Smooth muscle cell (in vitro differentiated cells): ENCODE results near the gene FAM227B. TPM values are rescaled to one million over a fixed set of nuclear protein-coding genes. Genes with fewer than 3 reads are reported as not detected.

Source experiments
- DNase-seq: peaks from one replicate; lab custom pipeline; 2025; ENCODE audit not compliant: unreplicated experiment; lab: John Stamatoyannopoulos, UW
- H2AFZ ChIP-seq: fragments of 200-600 bp; sonication (generic); 2 replicates; pipeline ENCODE4 v1.6.0; 2016; ENCODE audit warnings: antibody characterized with exemption, low read depth, mild to moderate bottlenecking
- H3F3A ChIP-seq: fragments of 200-600 bp; sonication (generic); 2 replicates; pipeline ENCODE4 v1.6.0; 2017; ENCODE audit warnings: antibody characterized with exemption, low read depth
- H3K27ac ChIP-seq: fragments of 200-600 bp; sonication (generic); 2 replicates; pipeline ENCODE4 v1.5.1; 2016; ENCODE audit warnings: low read depth, mild to moderate bottlenecking
- H3K27me3 ChIP-seq: fragments of 200-600 bp; sonication (generic); 2 replicates; pipeline ENCODE4 v1.6.1; 2016; ENCODE audit warnings: low read depth, mild to moderate bottlenecking
- H3K36me3 ChIP-seq: fragments of 200-600 bp; sonication (generic); 2 replicates; pipeline ENCODE4 v1.5.1; 2016; ENCODE audit warnings: low read depth
- H3K4me1 ChIP-seq: fragments of 200-600 bp; sonication (generic); 2 replicates; pipeline ENCODE4 v1.5.1; 2016; ENCODE audit warnings: low read depth
- H3K4me2 ChIP-seq: fragments of 200-600 bp; sonication (generic); 2 replicates; pipeline ENCODE4 v1.6.0; 2016; ENCODE audit warnings: mild to moderate bottlenecking
- H3K4me3 ChIP-seq: fragments of 200-600 bp; sonication (generic); 2 replicates; pipeline ENCODE4 v1.5.1; 2016; ENCODE audit warnings: mild to moderate bottlenecking
- H3K79me2 ChIP-seq: fragments of 200-600 bp; sonication (generic); 2 replicates; pipeline ENCODE4 v1.6.0; 2016; ENCODE audit warnings: low read depth, mild to moderate bottlenecking
- H3K9ac ChIP-seq: fragments of 200-600 bp; sonication (generic); 2 replicates; pipeline ENCODE4 v1.6.0; 2016; ENCODE audit warnings: low read depth
- H3K9me3 ChIP-seq: fragments of 200-600 bp; sonication (generic); replicated peaks from 2 replicates; pipeline ENCODE4 v1.5.1; 2016; ENCODE audit warnings: low read depth
- H4K20me1 ChIP-seq: fragments of 200-600 bp; sonication (generic); 2 replicates; pipeline ENCODE4 v1.6.0; 2016; ENCODE audit warnings: low read depth
- CTCF ChIP-seq: fragments of 200-600 bp; sonication (generic); IDR thresholded peaks from 2 replicates; pipeline ENCODE4 v1.5.1; 2017; ENCODE audit warnings: borderline replicate concordance, mild to moderate bottlenecking, antibody characterized with exemption; ENCODE audit not compliant: insufficient read depth, poor library complexity, severe bottlenecking
- WGBS: methylation state at CpG from one replicate; pipeline ENCODE4 v1.1.7; 2016; ENCODE audit warnings: low lambda C conversion rate; 5-methylcytosine and 5-hydroxymethylcytosine counted together
- polyA plus RNA-seq: library from polyadenylated mRNA; unstranded; fragments of >200 nt; fragmentation: Nextera tagmentation; extraction: Ambion mirVana; gene quantifications from 2 replicates; pipeline ENCODE4 v1.2.1, GENCODE V29; 2016
- total RNA-seq: library from RNA; depleted of rRNA; stranded (reverse); fragments of >200 nt; gene quantifications from 2 replicates; pipeline ENCODE4 v1.2.3, GENCODE V29; 2014

FAM227B gene
- total and polyA plus RNA-seq, 2 experiments from 2014 or later, result 7.5 to 9.7 TPM

GRCh38 chr15:49300856-49301255 lies 319.8 kb downstream of the FAM227B start:
- no peaks in the 10 kb centered on the region for H3K27me3 ChIP-seq
- no peak overlapping the region for H3K4me2 ChIP-seq
- H3F3A ChIP-seq, result no peaks in the 10 kb centered on the region
- no peak overlapping the region for H3K9ac ChIP-seq
- H3K36me3 ChIP-seq, result peaks cover 5% of the 10 kb centered on the region
- no peak overlapping the region for H3K4me3 ChIP-seq
- TF ChIP-seq CTCF, result no peak
- 89% methylated on average over 3 of the region's 3 CpGs for whole genome bisulfite sequencing
- no peak for DNase-seq
- H4K20me1 ChIP-seq, result no peaks in the 10 kb centered on the region
- no peak overlapping the region for H2AFZ ChIP-seq
- no peaks in the 10 kb centered on the region for H3K9me3 ChIP-seq
- no peaks in the 10 kb centered on the region for H3K79me2 ChIP-seq
- H3K4me1 ChIP-seq, result no peaks in the 10 kb centered on the region
- no peak overlapping the region for H3K27ac ChIP-seq

GRCh38 chr15:49297584-49297983 lies 323.0 kb downstream of the FAM227B start:
- 100% methylated on average over 1 of the region's 1 CpG for WGBS
- no peak overlapping the region for H3K9ac ChIP-seq
- no peaks in the 10 kb centered on the region for H3K9me3 ChIP-seq
- H2AFZ ChIP-seq, result no peak overlapping the region
- H3K27ac ChIP-seq, result no peak overlapping the region
- no peak for DNase-seq
- no peaks in the 10 kb centered on the region for H3K4me1 ChIP-seq
- H3F3A ChIP-seq, result no peaks in the 10 kb centered on the region
- peaks cover 3% of the 10 kb centered on the region for H3K36me3 ChIP-seq
- no peak overlapping the region for H3K4me3 ChIP-seq
- H3K4me2 ChIP-seq, result no peak overlapping the region
- H4K20me1 ChIP-seq, result no peaks in the 10 kb centered on the region
- H3K79me2 ChIP-seq, result no peaks in the 10 kb centered on the region
- H3K27me3 ChIP-seq, result no peaks in the 10 kb centered on the region
- no peak for TF ChIP-seq CTCF

GRCh38 chr15:49296258-49296657 lies 324.4 kb downstream of the FAM227B start:
- 95% methylated on average over 1 of the region's 1 CpG for WGBS
- H3K36me3 ChIP-seq, result peaks cover 3% of the 10 kb centered on the region
- no peaks in the 10 kb centered on the region for H3K9me3 ChIP-seq
- H4K20me1 ChIP-seq, result no peaks in the 10 kb centered on the region
- no peak for DNase-seq
- H3K27me3 ChIP-seq, result no peaks in the 10 kb centered on the region
- H3K79me2 ChIP-seq, result no peaks in the 10 kb centered on the region
- H3K4me2 ChIP-seq, result no peak overlapping the region
- no peak for TF ChIP-seq CTCF
- no peaks in the 10 kb centered on the region for H3K4me1 ChIP-seq
- H3K4me3 ChIP-seq, result no peak overlapping the region
- no peak overlapping the region for H3K9ac ChIP-seq
- no peaks in the 10 kb centered on the region for H3F3A ChIP-seq
- H3K27ac ChIP-seq, result no peak overlapping the region
- no peak overlapping the region for H2AFZ ChIP-seq

GRCh38 chr15:49293941-49294340 lies 326.7 kb downstream of the FAM227B start:
- Histone ChIP-seq H3K27me3 (no peaks in the 10 kb centered on the region), H3K9me3 (no peaks in the 10 kb centered on the region), H3K79me2 (no peaks in the 10 kb centered on the region), H3K36me3 (peaks cover 3% of the 10 kb centered on the region), H3K4me2 (no peak overlapping the region), H2AFZ (no peak overlapping the region), H3F3A (no peaks in the 10 kb centered on the region), H3K9ac (no peak overlapping the region), H3K4me3 (no peak overlapping the region), H3K27ac (no peak overlapping the region), H4K20me1 (no peaks in the 10 kb centered on the region), H3K4me1 (no peaks in the 10 kb centered on the region)
- TF ChIP-seq CTCF, result no peak
- DNase-seq, result no peak
